ENCODE results near the gene MYLK.
"Not testable (repeated sequence)": the region's sequence is repeated elsewhere in the genome, so short reads cannot be mapped to it uniquely, and the experiment has no call there.

Gene MYLK

DNA sequence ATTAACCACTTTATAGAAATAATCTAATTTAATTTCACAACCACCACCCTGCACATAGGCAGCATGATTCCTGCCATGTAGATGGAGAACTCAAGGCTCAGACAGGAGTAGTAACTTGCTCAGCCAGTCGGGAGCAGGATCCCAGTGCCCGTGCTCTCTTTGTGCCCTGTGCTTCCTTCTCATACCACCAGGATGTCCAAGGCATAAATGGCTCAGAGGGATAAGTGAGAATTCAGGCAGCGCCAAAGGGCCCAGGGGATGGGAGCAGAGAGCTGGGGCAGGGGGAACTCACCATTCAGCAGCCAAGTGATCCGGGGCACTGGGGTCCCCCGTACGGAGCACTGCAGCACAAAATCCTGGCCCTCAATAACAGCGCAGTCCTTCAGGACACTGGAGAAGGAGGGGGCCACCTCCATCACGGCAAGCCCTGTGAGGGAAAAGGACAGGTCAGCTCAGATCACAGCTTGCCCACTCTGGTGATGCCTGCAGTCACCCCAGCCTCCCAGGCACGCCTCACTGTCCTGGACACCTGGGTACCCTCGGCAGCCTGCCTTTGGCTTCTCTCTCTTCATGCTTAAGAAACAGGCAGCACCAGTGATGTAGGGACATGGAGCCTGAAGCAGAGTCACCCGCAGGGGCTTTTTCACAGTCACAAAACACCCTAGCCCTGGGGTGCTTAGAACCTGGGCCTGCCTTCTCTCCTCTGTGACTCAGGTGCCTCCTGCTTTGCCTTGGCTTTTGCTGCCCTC is 158.3 kb downstream of the MYLK start:
- H3K9me3 ChIP-seq (ENCODE audit: insufficient read depth, low read depth, low read length), result no peaks in the 10 kb centered on the region
- H3K4me1 ChIP-seq (ENCODE audit: insufficient read depth, low read length), result no peaks in the 10 kb centered on the region
- H3K4me3 ChIP-seq (ENCODE audit: low read length), result no peak overlapping the region
- H3K36me3 ChIP-seq (ENCODE audit: insufficient read depth, low read depth, low read length), result no peaks in the 10 kb centered on the region
- H3K9ac ChIP-seq (ENCODE audit: low read depth, low read length), result no peak overlapping the region
- no peak overlapping the region for H3K27ac ChIP-seq (ENCODE audit: low read length)
- no peaks in the 10 kb centered on the region for H3K27me3 ChIP-seq (ENCODE audit: insufficient read depth, low read length)

DNA sequence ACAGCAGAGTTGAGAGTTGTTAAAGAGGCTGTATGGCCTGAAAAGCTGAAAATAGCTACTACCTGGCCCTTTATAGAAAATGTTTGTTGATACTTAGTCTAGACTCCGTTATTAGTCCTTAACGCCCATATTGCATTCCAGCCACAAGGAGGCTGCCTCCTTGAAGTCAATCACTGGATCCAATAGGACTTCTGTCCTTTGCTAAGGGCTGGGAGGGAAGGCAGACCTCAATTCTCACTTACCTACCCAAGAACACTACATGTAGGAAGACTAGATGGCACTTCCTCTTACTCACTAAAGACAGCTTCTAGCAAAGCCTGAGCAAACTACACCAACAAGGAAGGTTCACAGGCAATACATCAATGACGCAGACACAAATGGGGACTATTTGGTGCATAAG is 159.8 kb downstream of the MYLK start:
- Histone ChIP-seq H3K4me1 (ENCODE audit: insufficient read depth, low read length) (no peaks in the 10 kb centered on the region), H3K9me3 (ENCODE audit: insufficient read depth, low read depth, low read length) (no peaks in the 10 kb centered on the region), H3K36me3 (ENCODE audit: insufficient read depth, low read depth, low read length) (no peaks in the 10 kb centered on the region), H3K27me3 (ENCODE audit: insufficient read depth, low read length) (no peaks in the 10 kb centered on the region), H3K27ac (ENCODE audit: low read length) (no peak overlapping the region), H3K9ac (ENCODE audit: low read depth, low read length) (no peak overlapping the region), H3K4me3 (ENCODE audit: low read length) (no peak overlapping the region)

DNA sequence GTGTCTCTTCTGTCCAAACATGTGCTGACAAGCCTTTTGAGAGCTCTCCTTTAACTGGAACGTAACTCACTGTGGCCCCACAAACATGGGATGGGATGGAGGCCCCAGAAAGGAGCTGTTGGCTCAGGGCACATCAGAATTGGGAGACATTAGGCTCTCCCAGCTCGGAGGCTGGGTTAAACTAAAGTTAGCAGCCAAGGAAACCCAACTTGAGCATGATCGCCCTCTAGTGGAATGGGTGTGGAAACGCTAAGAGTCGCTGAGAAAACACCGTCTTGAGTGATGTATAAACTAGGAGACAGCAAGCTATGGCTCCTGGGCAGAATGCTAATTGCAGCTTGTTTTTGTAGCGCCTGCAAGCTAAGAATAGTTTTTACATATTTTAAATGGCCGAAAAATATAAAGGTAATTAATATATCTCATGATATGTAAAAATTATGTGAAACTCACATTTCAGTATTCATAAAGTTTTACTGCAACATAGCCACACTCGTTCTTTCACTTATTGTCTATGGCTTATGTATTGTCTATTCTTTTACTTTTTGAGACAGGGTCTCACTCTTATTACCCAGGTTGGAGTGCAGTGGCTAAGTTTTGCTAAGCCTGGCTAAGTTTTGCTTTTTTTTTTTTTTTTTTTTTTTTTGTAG is 160.5 kb downstream of the MYLK start:
- no peaks in the 10 kb centered on the region for H3K9me3 ChIP-seq (ENCODE audit: insufficient read depth, low read depth, low read length)
- no peak overlapping the region for H3K9ac ChIP-seq (ENCODE audit: low read depth, low read length)
- H3K4me1 ChIP-seq (ENCODE audit: insufficient read depth, low read length), result no peaks in the 10 kb centered on the region
- no peaks in the 10 kb centered on the region for H3K36me3 ChIP-seq (ENCODE audit: insufficient read depth, low read depth, low read length)
- H3K4me3 ChIP-seq (ENCODE audit: low read length), result no peak overlapping the region
- no peaks in the 10 kb centered on the region for H3K27me3 ChIP-seq (ENCODE audit: insufficient read depth, low read length)
- no peak overlapping the region for H3K27ac ChIP-seq (ENCODE audit: low read length)

DNA sequence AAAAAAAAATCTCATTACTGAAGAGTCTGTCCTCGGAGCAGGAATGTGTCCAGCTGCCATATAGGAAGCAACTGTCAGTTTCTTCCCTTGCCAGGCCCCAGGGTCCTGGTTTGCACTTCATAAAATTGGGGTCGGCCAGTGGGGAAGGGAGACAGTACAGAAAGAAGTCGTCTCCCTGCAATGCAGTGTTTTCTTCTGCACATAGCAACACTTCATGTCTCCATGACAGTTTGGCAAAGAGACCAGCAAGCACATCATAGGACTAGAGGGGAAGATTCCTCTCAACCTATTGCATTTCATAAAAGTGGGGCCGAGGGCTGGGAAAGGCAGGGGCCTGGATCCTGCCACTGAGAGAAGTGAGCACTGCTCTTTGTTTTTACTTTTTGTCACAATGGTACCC is 161.1 kb downstream of the MYLK start:
- Histone ChIP-seq H3K4me3 (ENCODE audit: low read length) (no peak overlapping the region), H3K4me1 (ENCODE audit: insufficient read depth, low read length) (no peaks in the 10 kb centered on the region), H3K27ac (ENCODE audit: low read length) (no peak overlapping the region), H3K27me3 (ENCODE audit: insufficient read depth, low read length) (no peaks in the 10 kb centered on the region), H3K36me3 (ENCODE audit: insufficient read depth, low read depth, low read length) (no peaks in the 10 kb centered on the region), H3K9me3 (ENCODE audit: insufficient read depth, low read depth, low read length) (no peaks in the 10 kb centered on the region), H3K9ac (ENCODE audit: low read depth, low read length) (no peak overlapping the region)

DNA sequence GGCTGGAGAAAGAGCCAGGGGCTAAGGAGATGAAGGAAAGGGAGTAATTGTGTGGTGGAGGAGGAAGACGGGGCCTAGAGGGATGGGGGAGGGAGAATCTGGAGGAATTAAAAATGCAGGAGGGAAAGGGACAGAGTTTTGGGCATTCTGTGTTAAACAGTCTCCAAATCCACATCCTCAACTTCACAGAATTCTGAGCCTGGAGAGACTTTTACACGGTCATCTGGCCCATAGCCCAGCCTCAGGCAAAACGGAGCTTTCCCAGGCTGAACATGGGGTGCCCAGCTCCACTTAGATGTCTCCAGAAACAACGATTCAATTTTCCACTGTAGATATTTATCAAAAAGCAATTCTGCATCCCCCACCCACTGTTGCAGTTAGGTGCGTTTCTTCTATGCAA is 161.7 kb downstream of the MYLK start:
- Histone ChIP-seq H3K27ac (ENCODE audit: low read length) (no peak overlapping the region), H3K4me1 (ENCODE audit: insufficient read depth, low read length) (no peaks in the 10 kb centered on the region), H3K9me3 (ENCODE audit: insufficient read depth, low read depth, low read length) (no peaks in the 10 kb centered on the region), H3K4me3 (ENCODE audit: low read length) (no peak overlapping the region), H3K27me3 (ENCODE audit: insufficient read depth, low read length) (no peaks in the 10 kb centered on the region), H3K9ac (ENCODE audit: low read depth, low read length) (no peak overlapping the region), H3K36me3 (ENCODE audit: insufficient read depth, low read depth, low read length) (no peaks in the 10 kb centered on the region)

DNA sequence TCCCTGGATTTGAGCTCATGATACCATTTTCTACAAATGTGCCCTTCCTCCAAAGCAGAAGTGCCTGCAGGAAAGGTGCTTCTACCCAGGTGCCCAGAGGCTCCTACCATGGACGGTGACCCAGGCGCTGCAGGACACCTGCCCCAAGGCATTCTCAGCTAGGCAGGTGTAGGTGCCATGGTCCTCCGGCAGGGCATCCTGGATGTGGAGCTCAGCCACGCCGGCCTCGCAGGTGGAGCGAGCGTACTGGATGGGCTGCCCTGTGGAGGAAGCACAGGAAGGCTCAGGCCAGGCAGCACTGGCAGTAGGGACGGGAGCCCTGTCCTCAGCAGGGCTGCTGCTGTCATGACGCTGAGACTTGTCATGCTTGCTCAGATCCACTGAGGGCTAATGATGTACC is 162.1 kb downstream of the MYLK start:
- Histone ChIP-seq H3K9me3 (ENCODE audit: insufficient read depth, low read depth, low read length) (no peaks in the 10 kb centered on the region), H3K27ac (ENCODE audit: low read length) (no peak overlapping the region), H3K4me1 (ENCODE audit: insufficient read depth, low read length) (no peaks in the 10 kb centered on the region), H3K9ac (ENCODE audit: low read depth, low read length) (no peak overlapping the region), H3K27me3 (ENCODE audit: insufficient read depth, low read length) (no peaks in the 10 kb centered on the region), H3K36me3 (ENCODE audit: insufficient read depth, low read depth, low read length) (no peaks in the 10 kb centered on the region), H3K4me3 (ENCODE audit: low read length) (no peak overlapping the region)

DNA sequence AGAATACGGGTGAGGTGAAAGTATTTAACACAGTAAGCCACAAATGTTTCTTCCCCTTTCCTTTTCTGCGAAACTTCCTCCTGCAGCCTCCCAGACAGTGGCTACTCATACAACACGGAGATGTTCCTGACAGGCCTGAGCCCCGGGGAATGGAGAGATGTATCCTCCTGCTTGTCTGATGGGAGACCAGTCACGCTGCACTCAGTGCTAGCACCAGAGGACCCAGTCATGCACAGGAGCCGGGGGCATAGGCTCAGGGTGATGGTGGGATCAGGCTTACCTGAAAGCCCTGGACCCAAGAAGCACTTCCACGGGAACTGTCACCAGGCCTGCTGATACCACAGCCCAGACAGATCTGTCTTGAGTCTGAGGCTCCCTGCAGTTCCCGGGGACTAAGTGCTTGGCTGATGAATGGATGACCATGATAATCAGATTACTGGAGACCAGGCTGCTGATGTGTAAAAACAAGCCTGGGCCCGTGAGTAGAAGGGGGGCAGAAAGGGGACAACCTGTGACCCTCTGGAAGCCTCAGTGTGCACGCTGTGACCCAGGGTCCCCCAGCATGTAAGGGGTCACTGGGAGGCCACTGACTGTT is 162.9 kb downstream of the MYLK start:
- not testable (repeated sequence) for H3K27me3 ChIP-seq (ENCODE audit: insufficient read depth, low read length); H3K27ac ChIP-seq (ENCODE audit: low read length); H3K9me3 ChIP-seq (ENCODE audit: insufficient read depth, low read depth, low read length); H3K4me3 ChIP-seq (ENCODE audit: low read length); H3K9ac ChIP-seq (ENCODE audit: low read depth, low read length); H3K4me1 ChIP-seq (ENCODE audit: insufficient read depth, low read length); H3K36me3 ChIP-seq (ENCODE audit: insufficient read depth, low read depth, low read length)

DNA sequence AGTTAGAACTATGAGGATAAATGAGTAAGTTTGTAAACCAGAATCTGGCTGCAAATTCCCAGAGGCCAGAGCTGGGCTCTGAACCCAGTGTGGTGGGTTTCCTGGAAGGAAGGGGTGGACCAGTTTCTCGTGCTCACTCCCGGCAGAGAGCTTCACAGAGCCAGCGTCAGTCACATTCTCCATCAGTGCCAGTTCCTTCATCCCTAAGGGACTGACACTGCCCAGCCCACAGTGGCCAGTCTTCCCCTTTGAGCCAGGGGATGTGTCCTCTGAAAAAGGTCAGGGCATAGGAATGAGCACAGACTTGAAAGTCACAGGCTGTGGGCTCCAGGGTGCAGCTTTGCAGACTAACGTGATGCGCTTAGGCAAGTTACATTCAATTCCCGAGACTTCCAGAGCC is 163.5 kb downstream of the MYLK start:
- Histone ChIP-seq H3K4me3 (ENCODE audit: low read length) (no peak overlapping the region), H3K9me3 (ENCODE audit: insufficient read depth, low read depth, low read length) (no peaks in the 10 kb centered on the region), H3K27me3 (ENCODE audit: insufficient read depth, low read length) (no peaks in the 10 kb centered on the region), H3K27ac (ENCODE audit: low read length) (no peak overlapping the region), H3K36me3 (ENCODE audit: insufficient read depth, low read depth, low read length) (no peaks in the 10 kb centered on the region), H3K4me1 (ENCODE audit: insufficient read depth, low read length) (no peaks in the 10 kb centered on the region), H3K9ac (ENCODE audit: low read depth, low read length) (no peak overlapping the region)

DNA sequence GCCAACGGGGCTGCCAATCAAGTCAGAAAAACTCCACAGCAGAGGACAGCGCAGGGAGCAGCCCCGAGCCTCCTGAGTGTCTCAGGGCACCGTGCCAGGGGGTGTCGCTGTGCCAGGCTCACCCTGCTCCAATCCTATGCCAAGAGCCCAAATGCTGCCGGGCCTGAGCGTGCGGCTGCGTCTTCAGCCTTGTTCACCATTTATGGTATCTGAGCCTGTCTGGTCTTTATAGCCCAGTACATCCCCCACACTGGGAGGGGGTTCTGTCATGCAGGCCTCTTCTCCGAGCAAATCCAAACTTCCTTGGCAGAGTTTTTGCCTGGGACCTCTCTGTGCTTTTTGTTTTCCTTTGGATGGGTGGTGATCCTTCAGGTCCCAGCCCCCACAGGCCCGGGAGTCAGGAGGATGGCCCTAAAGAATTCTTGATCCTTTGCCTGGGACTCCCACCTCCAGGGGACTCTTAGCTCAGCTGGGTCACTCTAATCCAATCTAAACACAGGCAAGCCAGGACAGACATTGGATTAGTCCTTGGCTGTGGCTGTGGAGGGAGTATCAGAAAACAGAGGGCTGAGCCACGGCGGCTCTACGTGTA is 164.2 kb downstream of the MYLK start:
- Histone ChIP-seq H3K27me3 (ENCODE audit: insufficient read depth, low read length) (no peaks in the 10 kb centered on the region), H3K4me1 (ENCODE audit: insufficient read depth, low read length) (no peaks in the 10 kb centered on the region), H3K9me3 (ENCODE audit: insufficient read depth, low read depth, low read length) (no peaks in the 10 kb centered on the region), H3K4me3 (ENCODE audit: low read length) (no peak overlapping the region), H3K27ac (ENCODE audit: low read length) (no peak overlapping the region), H3K36me3 (ENCODE audit: insufficient read depth, low read depth, low read length) (no peaks in the 10 kb centered on the region), H3K9ac (ENCODE audit: low read depth, low read length) (no peak overlapping the region)

DNA sequence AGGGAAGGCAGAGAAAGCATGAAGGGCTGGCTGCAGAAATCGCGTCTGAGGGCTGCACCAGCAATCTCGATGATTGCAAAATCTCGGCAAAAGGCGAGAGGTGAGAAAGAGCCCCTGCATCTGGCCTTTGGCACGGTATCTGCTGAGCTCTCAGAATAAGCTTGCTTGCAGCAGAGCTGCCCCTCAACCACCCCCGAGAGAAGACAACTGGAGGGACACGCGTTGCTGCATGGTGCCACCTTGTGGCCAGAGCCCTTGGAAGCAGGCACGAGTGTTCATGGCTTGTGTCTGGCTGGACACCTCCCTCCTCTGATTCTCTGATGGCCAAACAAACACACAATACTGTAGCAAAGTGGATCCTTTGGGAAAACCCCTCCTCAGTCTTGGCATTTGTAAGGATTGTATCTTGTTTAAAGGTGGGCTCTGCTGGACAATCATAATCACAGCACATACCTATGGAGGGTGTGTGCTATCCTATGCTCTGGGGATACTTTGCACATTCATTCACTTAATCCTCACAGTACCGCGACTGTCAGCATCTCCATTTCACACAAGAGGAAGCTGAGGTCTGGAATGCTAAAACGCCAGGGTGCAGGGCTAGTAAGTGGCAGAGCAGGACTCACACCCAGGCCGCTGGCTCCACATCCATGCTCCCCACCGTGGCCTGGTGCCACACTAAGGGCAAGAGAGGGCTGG is 164.9 kb downstream of the MYLK start:
- not testable (repeated sequence) for H3K4me1 ChIP-seq (ENCODE audit: insufficient read depth, low read length); H3K9ac ChIP-seq (ENCODE audit: low read depth, low read length); H3K4me3 ChIP-seq (ENCODE audit: low read length); H3K27ac ChIP-seq (ENCODE audit: low read length); H3K9me3 ChIP-seq (ENCODE audit: insufficient read depth, low read depth, low read length); H3K36me3 ChIP-seq (ENCODE audit: insufficient read depth, low read depth, low read length); H3K27me3 ChIP-seq (ENCODE audit: insufficient read depth, low read length)

DNA sequence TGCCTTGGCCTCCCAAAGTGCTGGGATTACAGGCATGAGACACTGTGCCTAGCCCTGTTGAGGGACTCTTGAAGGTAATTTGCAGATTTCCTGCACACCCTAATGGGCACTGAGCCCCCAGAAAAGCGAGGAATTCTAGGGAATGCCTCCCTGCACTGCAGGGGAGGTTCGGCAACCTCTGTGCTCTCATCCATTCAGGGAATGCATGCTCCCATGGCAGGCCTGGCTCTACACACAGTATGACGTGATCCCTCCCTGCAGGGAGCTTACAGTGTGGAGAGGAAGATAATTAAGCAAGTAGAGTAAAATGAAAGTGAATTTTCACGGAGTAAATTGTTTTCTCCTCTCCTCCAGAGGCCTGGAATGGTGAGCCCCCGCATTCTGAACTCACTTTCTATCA is 166.0 kb downstream of the MYLK start:
- no peak overlapping the region for H3K9ac ChIP-seq (ENCODE audit: low read depth, low read length)
- H3K27me3 ChIP-seq (ENCODE audit: insufficient read depth, low read length), result no peaks in the 10 kb centered on the region
- H3K36me3 ChIP-seq (ENCODE audit: insufficient read depth, low read depth, low read length), result no peaks in the 10 kb centered on the region
- no peak overlapping the region for H3K4me3 ChIP-seq (ENCODE audit: low read length)
- H3K27ac ChIP-seq (ENCODE audit: low read length), result no peak overlapping the region
- H3K4me1 ChIP-seq (ENCODE audit: insufficient read depth, low read length), result no peaks in the 10 kb centered on the region
- H3K9me3 ChIP-seq (ENCODE audit: insufficient read depth, low read depth, low read length), result no peaks in the 10 kb centered on the region

Measured in iPS-20b (cell line).